Activated naive CD8-positive, alpha-beta T cell treated with anti-CD3 and anti-CD28 coated beads, Interleukin-2, amount 50 U/mL, for 24 hours (primary cell): ENCODE data around the gene NFKBIA.
"Not testable (repeated sequence)": the region's sequence is repeated elsewhere in the genome, so short reads cannot be mapped to it uniquely, and the experiment has no call there.

ENCODE experiments used
- ATAC-seq: fragments of 150-1000 bp; cut with Tn5 transposase; one replicate; pipeline ENCODE4 v1.10.0; 2021
- DNase-seq: peaks from one replicate; pipeline ENCODE4 v3.0.0; 2021
- H3K27ac Mint-ChIP-seq: one replicate; pipeline ENCODE4 v1.8.0; 2021; ENCODE audit warnings: mild to moderate bottlenecking, mixed read lengths
- H3K27me3 Mint-ChIP-seq: one replicate; pipeline ENCODE4 v1.8.0; 2021; ENCODE audit warnings: mixed read lengths
- H3K36me3 Mint-ChIP-seq: one replicate; pipeline ENCODE4 v1.8.0; 2021; ENCODE audit warnings: low read depth, mixed read lengths
- H3K4me1 Mint-ChIP-seq: one replicate; pipeline ENCODE4 v1.8.0; 2021; ENCODE audit warnings: mixed read lengths
- H3K4me3 Mint-ChIP-seq: one replicate; pipeline ENCODE4 v1.8.0; 2021; ENCODE audit warnings: mild to moderate bottlenecking, moderate library complexity, mixed read lengths
- H3K9me3 Mint-ChIP-seq: one replicate; pipeline ENCODE4 v1.8.0; 2021; ENCODE audit warnings: mixed read lengths

NFKBIA gene

GRCh38 chr14:35355981-35356841 is 48.3 kb downstream of the NFKBIA start:
- no peaks in the 10 kb centered on the region for H3K36me3 Mint-ChIP-seq
- peaks cover 51% of the 10 kb centered on the region for H3K4me1 Mint-ChIP-seq
- H3K4me3 Mint-ChIP-seq: peak overlapping the region; percentile 5
- no peaks in the 10 kb centered on the region for H3K9me3 Mint-ChIP-seq
- DNase-seq: peak; percentile 48
- peak; percentile 85 for ATAC-seq
- H3K27ac Mint-ChIP-seq: peak overlapping the region; percentile 80
- no peaks in the 10 kb centered on the region for H3K27me3 Mint-ChIP-seq

GRCh38 chr14:35355235-35355634 is 49.3 kb downstream of the NFKBIA start:
- H3K4me3 Mint-ChIP-seq, DNase-seq, H3K36me3 Mint-ChIP-seq, H3K9me3 Mint-ChIP-seq, H3K27me3 Mint-ChIP-seq, ATAC-seq: not testable (repeated sequence)
- H3K4me1 Mint-ChIP-seq: peaks cover 41% of the 10 kb centered on the region
- peak overlapping the region; percentile 80 for H3K27ac Mint-ChIP-seq

- Mint-ChIP-seq H3K36me3 (no peaks in the 10 kb centered on the region), H3K4me1 (peaks cover 37% of the 10 kb centered on the region), H3K4me3 (no peak overlapping the region), H3K9me3 (no peaks in the 10 kb centered on the region), H3K27ac (no peak overlapping the region), H3K27me3 (no peaks in the 10 kb centered on the region)
- ATAC-seq (no peak), DNase-seq (no peak)
Observed at GRCh38 chr14:35353409-35354172, 51.0 kb downstream of the NFKBIA start.

- H3K4me1 Mint-ChIP-seq: peaks cover 44% of the 10 kb centered on the region
- DNase-seq (no peak), ATAC-seq (no peak)
- no peak overlapping the region for H3K27ac Mint-ChIP-seq
- no peaks in the 10 kb centered on the region for H3K36me3 Mint-ChIP-seq
- H3K4me3 Mint-ChIP-seq: no peak overlapping the region
- H3K9me3 Mint-ChIP-seq: no peaks in the 10 kb centered on the region
- no peaks in the 10 kb centered on the region for H3K27me3 Mint-ChIP-seq
Observed at GRCh38 chr14:35352274-35353233, 52.0 kb downstream of the NFKBIA start.

GRCh38 chr14:35351897-35352273 is 52.7 kb downstream of the NFKBIA start:
- no peaks in the 10 kb centered on the region for H3K9me3 Mint-ChIP-seq
- ATAC-seq: no peak
- no peak for DNase-seq
- H3K36me3 Mint-ChIP-seq: no peaks in the 10 kb centered on the region
- H3K27me3 Mint-ChIP-seq: no peaks in the 10 kb centered on the region
- no peak overlapping the region for H3K4me3 Mint-ChIP-seq
- peaks cover 41% of the 10 kb centered on the region for H3K4me1 Mint-ChIP-seq
- H3K27ac Mint-ChIP-seq: no peak overlapping the region
